Esophagus squamous epithelium (tissue), 4 donors: ENCODE measurements around the gene ARAP3.

ENCODE experiments used
- CTCF ChIP-seq, 6 experiments: fragments of 450-650 bp in 4 of 6; fragments of 200-600 bp in 2 of 6; sonication (generic) in 2 of 6; IDR thresholded peaks; one replicate each; pipeline ENCODE4 v1.5.1; 2016 to 2019; ENCODE audit warnings: antibody characterized with exemption in 6 of 6, mild to moderate bottlenecking in 4 of 6, moderate library complexity in 4 of 6
- POLR2A ChIP-seq, 4 donors: fragments of 450-650 bp; IDR thresholded peaks; one replicate each; pipeline ENCODE4 v1.6.1; 2017; ENCODE audit warnings: antibody characterized with exemption in 4 of 4, mild to moderate bottlenecking in 4 of 4, moderate library complexity in 3 of 4

DNA sequence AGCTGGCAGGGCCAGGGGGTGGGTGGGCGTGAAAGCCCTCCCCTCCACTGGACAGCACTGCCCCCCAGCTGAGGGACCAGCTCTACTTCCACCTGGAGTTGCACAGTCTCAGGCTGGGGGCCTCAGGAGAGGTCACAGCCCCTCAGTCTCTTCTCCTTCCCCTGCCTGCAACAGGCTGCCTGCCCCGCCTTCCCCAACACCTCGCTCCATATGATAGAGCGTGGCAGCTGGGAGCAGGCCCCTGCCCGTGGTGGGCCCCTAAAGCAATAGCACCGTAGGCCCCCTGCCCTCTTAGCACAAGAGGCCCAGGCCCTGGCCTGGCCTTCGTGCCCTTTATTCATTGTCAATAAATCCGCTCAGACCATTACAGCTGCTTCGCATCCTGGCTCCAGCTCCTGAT lies 41.3 kb downstream of the ARAP3 start:
- TF ChIP-seq CTCF (IDR thresholded peaks at IDR 0.05) (no peak), POLR2A (IDR thresholded peaks at IDR 0.05) (no peak)
